Brain microvascular endothelial cell (primary cell): Measurements from ENCODE around the gene PINK1.

Source experiments
- DNase-seq: peaks from one replicate; pipeline ENCODE4 v3.0.0-alpha.2; 2020
- H3K27ac ChIP-seq: fragments of 250-450 bp; sonication (Bioruptor Pico); 2 replicates; pipeline ENCODE4 v1.5.1; 2020; ENCODE audit warnings: mild to moderate bottlenecking, moderate library complexity
- H3K27me3 ChIP-seq: fragments of 250-450 bp; sonication (Bioruptor Pico); replicated peaks from 2 replicates; pipeline ENCODE4 v1.5.1; 2020; ENCODE audit warnings: mild to moderate bottlenecking
- H3K36me3 ChIP-seq: fragments of 250-450 bp; sonication (Bioruptor Pico); replicated peaks from 2 replicates; pipeline ENCODE4 v1.5.1; 2020; ENCODE audit warnings: mild to moderate bottlenecking
- H3K4me3 ChIP-seq: 2 replicates; pipeline ENCODE4 v1.5.1; 2011; ENCODE audit warnings: low read depth, mild to moderate bottlenecking, control low read depth, low read length, moderate library complexity
- in situ Hi-C: cut with HindIII; loops from 2 replicates; pipeline ENCODE4 v1.10.0; 2017; ENCODE audit warnings: low sequenced_read_pairs, low pct_ligation_motif_present
- TF ChIP-seq, protein P1 (sequence below): IDR thresholded peaks from 2 replicates; pipeline ENCODE4 v1.5.1; 2011; ENCODE audit warnings: low read depth, mild to moderate bottlenecking, moderate library complexity, low read length, control low read depth, inconsistent platforms; ENCODE audit errors: missing control alignments

The PINK1 gene

DNA sequence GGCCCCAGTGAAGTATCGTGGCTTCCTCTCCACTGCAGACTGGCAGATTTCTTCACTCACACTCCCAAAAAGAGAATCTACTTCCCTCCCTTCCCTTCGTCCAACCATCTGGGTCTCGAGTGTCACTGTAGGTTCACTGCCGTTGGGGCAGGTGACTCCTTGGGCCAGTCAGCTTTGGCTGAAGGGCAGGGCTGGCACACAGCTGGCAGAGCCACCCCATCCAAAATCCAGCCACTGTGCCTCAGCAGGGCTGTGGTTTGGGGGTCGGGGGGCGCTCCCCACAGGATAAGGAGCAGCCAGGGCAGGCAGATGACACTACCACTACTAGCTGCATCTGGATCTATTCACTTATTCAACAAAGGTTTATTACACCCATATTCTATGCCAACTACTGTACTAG is 9.8 kb downstream of the PINK1 start:
- Histone ChIP-seq H3K36me3 (peaks cover 46% of the 10 kb centered on the region), H3K4me3 (no peak overlapping the region), H3K27ac (no peak overlapping the region), H3K27me3 (no peaks in the 10 kb centered on the region)
- no peak for DNase-seq
- TF ChIP-seq, protein P1, sequence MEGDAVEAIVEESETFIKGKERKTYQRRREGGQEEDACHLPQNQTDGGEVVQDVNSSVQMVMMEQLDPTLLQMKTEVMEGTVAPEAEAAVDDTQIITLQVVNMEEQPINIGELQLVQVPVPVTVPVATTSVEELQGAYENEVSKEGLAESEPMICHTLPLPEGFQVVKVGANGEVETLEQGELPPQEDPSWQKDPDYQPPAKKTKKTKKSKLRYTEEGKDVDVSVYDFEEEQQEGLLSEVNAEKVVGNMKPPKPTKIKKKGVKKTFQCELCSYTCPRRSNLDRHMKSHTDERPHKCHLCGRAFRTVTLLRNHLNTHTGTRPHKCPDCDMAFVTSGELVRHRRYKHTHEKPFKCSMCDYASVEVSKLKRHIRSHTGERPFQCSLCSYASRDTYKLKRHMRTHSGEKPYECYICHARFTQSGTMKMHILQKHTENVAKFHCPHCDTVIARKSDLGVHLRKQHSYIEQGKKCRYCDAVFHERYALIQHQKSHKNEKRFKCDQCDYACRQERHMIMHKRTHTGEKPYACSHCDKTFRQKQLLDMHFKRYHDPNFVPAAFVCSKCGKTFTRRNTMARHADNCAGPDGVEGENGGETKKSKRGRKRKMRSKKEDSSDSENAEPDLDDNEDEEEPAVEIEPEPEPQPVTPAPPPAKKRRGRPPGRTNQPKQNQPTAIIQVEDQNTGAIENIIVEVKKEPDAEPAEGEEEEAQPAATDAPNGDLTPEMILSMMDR = no peak
- in situ Hi-C loops = no loop called here

DNA sequence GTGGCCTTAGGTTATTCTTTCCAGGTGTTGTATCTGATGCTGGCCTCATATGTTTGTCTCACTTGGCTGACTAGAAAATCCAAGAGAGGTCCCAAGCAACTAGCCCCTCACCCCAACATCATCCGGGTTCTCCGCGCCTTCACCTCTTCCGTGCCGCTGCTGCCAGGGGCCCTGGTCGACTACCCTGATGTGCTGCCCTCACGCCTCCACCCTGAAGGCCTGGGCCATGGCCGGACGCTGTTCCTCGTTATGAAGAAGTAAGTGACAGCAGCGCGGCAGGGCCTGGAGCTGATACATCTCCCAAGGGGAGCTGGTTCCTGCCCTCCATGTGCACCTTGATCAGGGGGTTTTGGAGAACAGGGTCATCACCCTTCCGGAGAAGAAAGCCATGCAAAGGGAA is 11.2 kb downstream of the PINK1 start:
- in situ Hi-C loops = no loop called here
- Histone ChIP-seq H3K27ac (no peak overlapping the region), H3K4me3 (no peak overlapping the region), H3K36me3 (peaks cover 46% of the 10 kb centered on the region), H3K27me3 (no peaks in the 10 kb centered on the region)
- no peak for DNase-seq
- TF ChIP-seq, protein P1 = no peak

DNA sequence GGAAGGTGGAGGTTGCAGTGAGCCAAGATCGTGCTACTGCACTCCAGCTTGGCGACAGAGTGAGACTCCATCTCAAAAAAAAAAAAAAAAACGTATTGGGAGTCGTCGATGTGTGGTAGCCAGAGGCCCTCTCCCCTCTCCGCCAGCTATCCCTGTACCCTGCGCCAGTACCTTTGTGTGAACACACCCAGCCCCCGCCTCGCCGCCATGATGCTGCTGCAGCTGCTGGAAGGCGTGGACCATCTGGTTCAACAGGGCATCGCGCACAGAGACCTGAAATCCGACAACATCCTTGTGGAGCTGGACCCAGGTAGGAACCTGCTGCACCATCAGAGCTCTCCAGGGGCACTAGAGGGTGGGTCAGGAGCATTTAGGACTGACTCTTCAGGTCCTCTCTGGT is 12.2 kb downstream of the PINK1 start:
- Histone ChIP-seq H3K4me3 (no peak overlapping the region), H3K27ac (no peak overlapping the region), H3K27me3 (no peaks in the 10 kb centered on the region), H3K36me3 (peaks cover 47% of the 10 kb centered on the region)
- TF ChIP-seq, protein P1 = no peak
- DNase-seq = no peak
- in situ Hi-C loops = no loop called here

DNA sequence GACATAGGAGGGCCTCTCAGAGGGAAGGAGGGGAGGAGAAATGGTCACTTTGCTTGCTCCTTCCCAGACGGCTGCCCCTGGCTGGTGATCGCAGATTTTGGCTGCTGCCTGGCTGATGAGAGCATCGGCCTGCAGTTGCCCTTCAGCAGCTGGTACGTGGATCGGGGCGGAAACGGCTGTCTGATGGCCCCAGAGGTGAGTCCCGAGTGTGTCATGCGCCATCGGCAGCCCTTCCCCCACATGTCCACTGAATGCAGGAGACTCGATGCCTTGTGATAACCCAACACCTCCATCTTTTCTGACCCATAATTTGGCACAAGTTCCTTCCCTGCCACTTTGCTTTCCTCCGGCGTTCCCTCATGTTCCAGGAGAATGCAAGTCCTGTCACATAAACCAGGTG is 15.2 kb downstream of the PINK1 start:
- no peak overlapping the region for H3K27ac ChIP-seq
- TF ChIP-seq, protein P1 = no peak
- no peak overlapping the region for H3K4me3 ChIP-seq
- peaks cover 59% of the 10 kb centered on the region for H3K36me3 ChIP-seq
- in situ Hi-C loops = no loop called here
- DNase-seq = no peak
- H3K27me3 ChIP-seq = no peaks in the 10 kb centered on the region

DNA sequence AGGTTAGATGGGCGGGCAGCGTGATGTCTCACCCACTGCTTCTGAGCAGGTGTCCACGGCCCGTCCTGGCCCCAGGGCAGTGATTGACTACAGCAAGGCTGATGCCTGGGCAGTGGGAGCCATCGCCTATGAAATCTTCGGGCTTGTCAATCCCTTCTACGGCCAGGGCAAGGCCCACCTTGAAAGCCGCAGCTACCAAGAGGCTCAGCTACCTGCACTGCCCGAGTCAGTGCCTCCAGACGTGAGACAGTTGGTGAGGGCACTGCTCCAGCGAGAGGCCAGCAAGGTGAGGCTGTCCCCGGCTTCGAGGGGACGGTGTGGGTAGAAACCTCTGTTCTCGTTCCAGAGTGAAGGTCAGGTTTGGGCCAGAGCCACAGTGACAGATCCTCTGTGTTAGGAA is 15.7 kb downstream of the PINK1 start:
- H3K27me3 ChIP-seq = no peaks in the 10 kb centered on the region
- in situ Hi-C loops = no loop called here
- no peak for DNase-seq
- no peak overlapping the region for H3K4me3 ChIP-seq
- H3K36me3 ChIP-seq = peaks cover 63% of the 10 kb centered on the region
- no peak overlapping the region for H3K27ac ChIP-seq
- TF ChIP-seq, protein P1 = no peak

DNA sequence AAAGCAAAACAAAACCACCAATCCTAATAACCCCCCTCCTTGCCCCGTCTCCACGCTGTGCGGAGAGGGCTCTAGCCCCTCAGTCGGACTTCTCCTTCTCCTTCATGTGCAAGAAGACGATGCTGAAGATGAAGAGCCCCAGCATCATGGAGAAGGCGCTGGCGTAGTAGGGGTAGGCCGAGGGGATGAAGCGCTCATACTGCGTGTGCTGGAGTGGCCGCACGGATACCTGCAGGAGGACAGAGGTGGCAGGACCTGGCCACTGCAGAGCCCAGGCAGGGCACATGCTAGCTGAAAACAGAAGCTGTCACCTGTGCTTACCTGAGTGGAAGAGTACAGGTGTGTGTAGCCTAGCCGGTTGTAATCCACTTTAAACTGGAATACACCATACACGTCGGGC is 19.0 kb downstream of the PINK1 start:
- H3K4me3 ChIP-seq = no peak overlapping the region
- H3K27me3 ChIP-seq = no peaks in the 10 kb centered on the region
- H3K36me3 ChIP-seq = peaks cover 74% of the 10 kb centered on the region
- no peak for DNase-seq
- TF ChIP-seq, protein P1 = no peak
- H3K27ac ChIP-seq = no peak overlapping the region
- in situ Hi-C loops = no loop called here
